ENCODE results near the gene CHI3L2.
"Not testable (repeated sequence)": the region's sequence is repeated elsewhere in the genome, so short reads cannot be mapped to it uniquely, and the experiment has no call there.

The CHI3L2 gene

DNA sequence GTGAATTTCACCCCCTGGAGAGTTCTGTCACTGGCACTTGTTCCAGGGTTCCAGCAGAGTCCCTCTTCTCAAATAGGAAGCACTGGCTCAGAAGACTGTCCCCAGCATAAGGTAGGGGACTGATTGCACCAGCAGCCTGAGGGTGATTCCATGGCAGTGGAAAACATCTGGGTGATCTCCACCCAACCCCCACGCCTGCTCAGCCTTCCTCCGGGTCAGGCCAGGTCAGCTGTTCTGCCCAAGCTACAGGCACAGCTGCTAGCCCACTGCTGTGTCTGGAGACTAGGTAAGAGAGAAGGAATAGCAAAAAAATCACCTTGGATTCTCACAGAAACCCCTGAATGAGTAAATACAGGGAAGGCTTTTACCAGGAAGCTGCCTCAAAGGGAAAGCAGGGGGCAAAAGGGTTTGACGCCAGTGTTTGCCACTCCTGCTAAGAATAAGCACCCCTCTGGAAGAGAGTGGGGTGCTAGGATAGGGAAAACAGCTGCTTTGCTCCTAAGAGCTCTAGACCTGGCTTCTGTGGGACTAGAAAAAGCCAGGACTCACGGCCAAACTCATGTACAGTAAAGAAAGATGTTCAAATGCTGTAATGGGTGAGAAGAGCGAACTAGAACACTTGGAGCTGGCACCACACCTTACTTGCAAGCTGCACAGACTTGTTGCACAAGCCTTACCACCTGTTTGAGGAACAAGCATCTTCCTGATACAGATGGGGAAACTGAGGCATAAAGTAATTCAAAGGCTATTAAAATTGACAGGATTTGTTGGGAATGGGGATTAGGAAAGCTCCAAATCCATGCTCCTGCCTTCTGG, 26.0 kb upstream of the CHI3L2 start:
- no peak for DNase-seq (ENCODE audit: extremely low read depth in 1 of 2, low read depth in 1 of 2)

DNA sequence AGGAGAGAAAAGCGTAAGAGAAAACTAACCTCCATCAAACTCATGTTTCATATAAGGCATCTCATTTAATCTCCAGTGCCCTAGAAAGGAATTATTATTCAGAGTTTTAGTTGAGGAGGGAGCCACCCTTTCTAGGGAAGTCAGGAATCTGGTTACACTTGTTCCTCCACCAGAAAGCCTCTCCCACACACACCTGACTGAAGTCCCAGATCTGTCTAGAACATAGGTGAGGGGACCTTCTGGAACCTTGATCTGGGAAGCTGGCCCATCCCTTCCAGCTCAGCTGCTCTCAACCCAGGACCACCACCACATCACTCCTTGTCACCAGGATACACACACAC, 25.2 kb upstream of the CHI3L2 start:
- no peak for DNase-seq (ENCODE audit: extremely low read depth in 1 of 2, low read depth in 1 of 2)

DNA sequence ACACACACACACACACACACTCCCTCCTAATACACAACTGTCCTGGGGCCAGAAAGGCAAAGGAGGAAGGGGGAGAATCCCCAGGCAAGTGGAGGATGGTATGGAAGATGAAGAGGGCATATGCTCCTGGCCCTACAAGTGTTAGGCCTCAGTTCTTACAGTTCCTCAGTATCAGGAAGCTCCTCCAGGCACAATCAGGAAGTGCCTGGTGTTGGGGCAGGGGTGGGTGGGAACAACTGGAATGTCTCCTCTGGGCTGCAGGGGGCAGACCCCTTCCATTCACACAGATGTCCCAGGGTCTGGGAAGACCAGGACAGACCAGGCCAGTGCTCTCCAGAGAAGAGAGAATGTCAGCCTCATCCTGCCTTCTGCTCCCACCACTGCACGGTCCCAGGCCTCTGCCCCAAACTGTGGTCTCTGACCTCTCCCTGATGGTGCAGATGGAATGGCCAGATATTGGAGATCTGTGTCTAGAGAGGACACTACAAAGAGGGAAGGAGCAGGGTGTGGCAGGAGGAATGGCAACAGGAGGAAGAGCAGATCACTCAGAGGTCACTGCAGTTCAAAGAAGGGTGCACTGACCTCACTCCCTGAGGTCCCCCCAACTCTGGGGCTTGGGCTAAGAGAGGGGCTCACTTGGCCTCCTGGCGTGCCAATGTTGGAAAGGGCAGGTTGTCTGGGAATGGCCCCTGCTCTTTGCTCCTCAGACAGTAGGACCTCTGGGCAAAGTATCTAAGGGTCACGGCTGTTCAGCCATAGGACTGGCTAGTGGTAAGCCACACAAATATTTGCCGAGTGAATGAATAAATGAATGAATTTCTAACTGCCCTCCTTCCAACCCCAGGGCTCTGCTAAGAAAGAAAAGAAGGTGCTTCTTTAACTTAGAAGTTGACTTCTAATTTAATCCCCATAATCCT, 24.5 kb upstream of the CHI3L2 start:
- DNase-seq (ENCODE audit: extremely low read depth in 1 of 2, low read depth in 1 of 2) = no peak

DNA sequence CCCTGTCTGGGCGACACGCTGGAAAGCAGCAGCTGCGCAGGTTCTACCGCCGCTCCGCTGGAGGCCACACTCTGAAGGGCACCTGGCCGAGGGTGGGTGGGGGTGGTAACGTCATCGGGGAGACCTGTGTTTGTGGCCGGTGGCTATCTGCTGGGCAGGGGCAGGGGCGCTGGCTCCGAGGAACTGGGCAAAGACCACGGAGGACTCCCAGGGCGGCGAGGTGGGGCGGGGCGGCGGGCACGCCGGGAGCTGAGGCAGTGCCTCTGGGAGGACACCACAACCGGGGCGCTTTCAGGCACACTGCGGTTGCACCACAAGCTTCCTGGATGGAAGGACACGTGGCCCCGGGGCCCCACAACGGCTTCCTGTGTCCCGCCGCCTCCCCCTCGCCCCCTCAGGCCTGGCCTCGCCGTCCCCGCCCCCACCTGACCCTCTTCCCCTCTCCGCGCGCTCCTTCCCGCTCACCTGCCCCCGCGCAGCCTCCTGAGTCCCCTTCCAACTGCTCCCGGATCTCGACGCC, 23.8 kb upstream of the CHI3L2 start:
- DNase-seq (ENCODE audit: extremely low read depth in 1 of 2, low read depth in 1 of 2) = peak; percentile 78 to 90

DNA sequence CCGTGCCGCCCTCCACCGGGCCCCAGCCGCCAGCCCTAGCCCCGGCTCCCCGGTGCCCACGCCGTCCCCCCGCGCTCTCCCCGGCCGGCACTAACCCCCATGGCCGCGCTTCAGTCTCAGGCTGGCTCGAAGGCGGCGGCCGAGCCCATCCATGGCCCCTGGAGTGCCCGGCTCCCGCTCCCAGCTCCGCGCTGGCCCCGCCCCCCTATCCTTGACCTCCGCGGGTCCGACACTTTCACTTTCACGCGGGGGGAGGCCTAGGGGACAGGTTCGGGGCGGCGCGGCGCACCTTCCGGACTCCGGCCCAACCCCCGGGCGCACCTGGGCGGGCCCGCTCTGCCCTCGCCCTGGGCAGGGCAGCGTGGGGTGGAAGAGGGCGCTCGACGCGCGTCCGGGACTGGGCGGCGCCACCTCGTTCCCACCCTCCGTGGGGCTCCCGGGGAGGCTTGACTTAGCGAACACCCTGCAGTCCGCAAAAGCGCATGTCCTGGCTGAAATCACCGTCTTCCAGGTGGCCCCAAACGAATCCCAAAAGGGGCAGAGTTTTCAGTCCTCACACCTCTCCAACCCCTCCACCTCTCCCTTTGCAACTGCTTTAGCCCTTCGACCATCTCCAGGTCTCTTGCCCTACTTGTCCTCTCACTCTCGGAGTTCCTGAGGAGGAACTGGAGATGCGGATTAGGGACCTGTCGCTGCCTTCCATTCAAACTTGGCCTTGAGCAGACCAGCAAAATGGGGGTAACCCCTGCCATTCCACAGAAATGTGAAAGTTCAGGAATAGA, 23.1 kb upstream of the CHI3L2 start:
- DNase-seq (ENCODE audit: extremely low read depth in 1 of 2, low read depth in 1 of 2) = no peak

DNA sequence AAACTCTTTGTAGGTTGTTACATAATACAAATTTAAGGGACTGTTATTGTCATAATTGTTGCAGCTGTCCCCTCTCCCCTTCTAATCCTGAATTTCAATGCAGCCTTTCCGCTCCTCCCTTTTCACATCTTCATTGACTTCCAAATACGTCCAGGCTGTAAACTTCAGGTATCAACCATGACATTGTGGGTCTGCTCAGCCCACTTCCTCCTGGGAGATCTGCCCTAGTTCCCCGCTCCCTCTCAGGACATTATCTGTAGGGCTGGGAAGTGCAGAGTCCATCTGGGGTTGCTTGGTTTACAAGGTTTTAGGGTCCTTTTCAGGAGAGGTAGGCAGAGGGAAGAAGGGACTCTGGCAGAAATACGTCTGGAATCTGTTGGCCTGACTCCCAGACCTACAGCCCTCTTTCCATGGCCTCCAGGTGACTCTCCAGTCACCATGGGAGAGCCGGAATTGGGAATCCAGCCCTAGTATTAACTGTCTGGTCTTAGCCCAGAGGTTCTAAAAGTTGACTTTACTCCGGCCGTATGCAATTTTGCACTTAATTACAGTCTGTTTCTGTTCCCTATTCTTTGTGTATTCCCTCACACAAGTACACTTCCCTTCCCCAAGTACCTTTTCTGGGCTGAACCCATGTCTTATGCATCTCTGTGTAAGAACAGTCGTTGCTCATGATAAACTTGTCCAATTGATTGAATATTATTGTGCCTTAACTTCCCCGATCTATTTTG, 22.4 kb upstream of the CHI3L2 start:
- DNase-seq (ENCODE audit: extremely low read depth in 1 of 2, low read depth in 1 of 2) = no peak

DNA sequence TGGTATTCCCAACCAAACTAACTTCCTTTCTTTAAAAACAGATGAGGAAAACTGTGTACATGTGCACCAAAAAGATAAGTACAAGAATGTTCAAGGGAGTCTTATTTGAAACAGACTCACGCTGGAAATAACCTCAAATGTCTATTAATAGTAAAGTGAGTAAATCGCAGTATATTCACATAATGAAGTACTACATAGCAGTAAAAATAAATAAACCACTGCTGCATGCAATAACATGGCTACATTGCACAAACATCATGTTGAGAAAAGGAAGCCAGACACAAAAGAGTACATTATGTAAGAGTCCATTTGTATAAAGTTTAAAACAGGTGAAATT, 21.8 kb upstream of the CHI3L2 start:
- no peak for DNase-seq (ENCODE audit: extremely low read depth in 1 of 2, low read depth in 1 of 2)

DNA sequence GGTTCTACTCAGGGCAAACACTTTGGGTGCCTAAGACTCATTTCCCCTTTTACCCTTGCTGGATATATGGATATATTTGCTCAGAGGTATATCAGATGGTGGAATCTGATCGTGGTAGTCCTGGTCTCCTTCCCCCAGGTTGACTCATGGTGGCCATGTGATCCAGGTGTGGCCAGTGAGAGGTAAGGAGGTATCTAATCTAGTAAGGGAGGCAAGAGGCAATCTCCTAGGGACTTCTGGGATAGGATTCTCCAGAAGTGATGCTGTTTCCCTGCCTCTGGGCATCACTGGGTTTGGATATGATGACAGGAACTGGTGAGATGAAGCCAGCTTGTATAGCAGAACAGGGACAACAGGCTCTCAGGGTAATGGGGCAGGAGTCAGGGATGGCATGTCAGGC, 18.6 kb upstream of the CHI3L2 start:
- no peak for DNase-seq (ENCODE audit: extremely low read depth in 1 of 2, low read depth in 1 of 2)

DNA sequence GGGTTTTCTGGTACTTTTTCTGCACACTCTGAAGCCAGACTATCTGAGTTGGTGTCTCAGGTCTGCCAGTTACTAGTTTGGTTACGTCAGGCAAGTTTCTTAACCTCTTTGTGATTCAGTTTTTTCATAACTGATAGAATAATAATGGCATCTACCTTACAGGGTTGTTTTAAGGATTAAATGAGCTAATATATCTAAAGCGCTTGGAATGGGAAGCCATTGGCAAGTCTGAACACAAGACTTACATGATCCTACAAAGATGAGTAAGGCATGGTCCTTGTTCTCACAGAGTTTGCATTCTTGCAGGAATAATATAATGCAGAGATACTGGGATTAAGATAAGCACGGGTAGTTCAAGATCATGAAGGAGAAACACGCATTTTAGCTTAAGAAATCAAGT, 17.9 kb upstream of the CHI3L2 start:
- DNase-seq (ENCODE audit: extremely low read depth in 1 of 2, low read depth in 1 of 2) = no peak

DNA sequence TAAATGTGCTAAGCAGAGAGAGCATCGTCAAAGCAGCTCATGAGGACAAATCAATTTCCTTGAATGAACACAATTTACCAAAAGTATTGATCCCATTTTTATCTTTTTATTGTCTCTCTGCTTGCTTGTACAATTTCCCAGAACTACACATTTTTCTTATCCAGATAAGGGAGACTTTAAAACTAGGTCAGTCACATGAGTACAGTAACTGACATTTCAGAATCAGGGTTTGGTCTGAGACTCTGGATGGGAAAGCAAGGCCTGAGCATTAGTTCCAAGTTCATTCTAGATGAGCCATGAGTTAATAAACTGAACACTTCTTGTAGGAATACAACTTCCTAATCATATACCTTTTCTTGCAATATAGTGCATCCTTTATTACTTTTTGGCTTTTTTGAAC, 15.6 kb upstream of the CHI3L2 start:
- no peak for DNase-seq (ENCODE audit: extremely low read depth in 1 of 2, low read depth in 1 of 2)

DNA sequence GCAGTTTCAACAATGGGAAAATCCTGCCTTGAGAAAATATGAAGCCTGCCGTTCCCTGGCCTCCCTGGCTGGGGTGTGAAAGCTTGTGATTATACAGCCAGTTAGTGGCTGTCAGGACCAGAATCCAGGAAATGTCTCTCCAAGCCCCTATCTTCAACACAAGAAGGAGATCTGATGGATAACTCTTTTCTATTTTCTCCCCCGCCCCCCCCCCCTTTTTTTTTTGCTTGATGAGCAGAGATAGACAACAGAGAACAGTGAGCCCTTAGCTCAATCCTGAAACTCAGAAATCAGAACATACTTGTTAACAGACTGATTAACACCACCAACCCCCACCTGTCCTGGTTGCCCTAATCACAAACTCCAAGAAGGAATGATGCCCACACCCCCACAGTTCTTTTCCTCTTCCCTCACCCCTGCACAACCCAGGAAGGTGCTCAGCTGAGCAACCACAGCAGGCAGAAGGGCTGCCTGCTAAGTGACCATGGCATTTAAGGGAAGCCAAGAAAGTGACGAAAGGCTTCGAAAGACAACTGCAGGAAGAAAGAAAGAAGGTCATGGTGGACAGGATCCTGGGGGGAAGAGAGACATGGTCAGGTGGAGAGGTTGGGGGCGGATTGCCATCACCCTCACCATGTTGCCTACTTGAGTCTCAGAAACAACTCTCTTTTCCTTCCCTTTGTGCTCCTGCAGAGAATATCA, 14.7 kb upstream of the CHI3L2 start:
- DNase-seq (ENCODE audit: extremely low read depth in 1 of 2, low read depth in 1 of 2) = no peak

DNA sequence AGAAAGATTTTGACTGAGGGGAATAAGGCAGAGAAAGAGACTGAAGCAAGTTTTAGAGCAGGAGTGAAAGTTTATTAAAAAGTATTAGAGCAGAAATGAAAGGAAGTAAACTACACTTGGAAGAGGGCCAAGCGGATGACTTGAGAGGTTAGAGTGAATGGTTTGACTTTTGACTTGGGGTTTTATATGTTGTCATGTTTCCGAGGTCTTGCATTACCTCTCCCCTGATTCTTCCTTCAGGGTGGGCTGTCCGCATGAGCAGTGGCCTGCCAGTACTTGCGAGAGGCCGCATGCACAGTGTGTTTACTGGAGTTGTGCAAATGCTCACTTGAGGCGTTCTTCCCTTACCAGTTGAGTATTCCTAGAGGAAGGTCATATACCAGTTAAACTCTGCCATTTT, 14.1 kb upstream of the CHI3L2 start:
- DNase-seq (ENCODE audit: extremely low read depth in 1 of 2, low read depth in 1 of 2) = no peak

DNA sequence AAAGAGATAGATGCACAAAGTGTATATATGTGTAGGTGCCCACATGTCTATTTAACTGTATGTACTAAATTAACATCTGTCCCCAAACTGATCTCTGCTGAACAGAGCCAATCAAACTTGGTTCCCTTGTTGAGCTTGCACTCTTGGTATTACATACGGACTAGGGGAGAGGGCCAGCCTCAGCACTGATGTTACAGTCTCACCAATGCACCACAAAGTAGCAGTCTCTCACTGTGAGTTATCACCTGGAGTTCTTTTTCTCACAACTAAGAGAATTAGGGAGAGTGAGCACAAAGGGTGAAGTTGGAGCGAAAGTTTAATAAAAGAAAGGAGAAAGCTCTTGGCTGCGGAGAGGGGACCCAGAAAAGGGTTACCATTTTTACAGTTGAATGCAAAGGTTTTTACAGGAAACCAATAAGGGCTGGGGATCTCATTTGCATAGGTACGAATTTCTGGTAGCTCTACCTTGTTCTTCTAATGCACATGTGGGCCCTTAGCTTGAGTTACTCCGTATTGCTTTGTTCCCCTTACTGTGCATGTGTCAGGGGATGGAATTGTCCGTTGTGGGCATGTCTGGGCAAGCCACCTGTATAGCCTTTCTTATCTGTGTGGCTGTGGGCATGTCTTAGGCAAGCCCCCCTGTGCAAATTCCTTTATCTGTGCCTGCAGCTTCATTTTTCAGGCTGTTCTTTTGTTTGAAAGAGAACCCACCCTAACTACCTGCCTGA, 13.3 kb upstream of the CHI3L2 start:
- no peak for DNase-seq (ENCODE audit: extremely low read depth in 1 of 2, low read depth in 1 of 2)

DNA sequence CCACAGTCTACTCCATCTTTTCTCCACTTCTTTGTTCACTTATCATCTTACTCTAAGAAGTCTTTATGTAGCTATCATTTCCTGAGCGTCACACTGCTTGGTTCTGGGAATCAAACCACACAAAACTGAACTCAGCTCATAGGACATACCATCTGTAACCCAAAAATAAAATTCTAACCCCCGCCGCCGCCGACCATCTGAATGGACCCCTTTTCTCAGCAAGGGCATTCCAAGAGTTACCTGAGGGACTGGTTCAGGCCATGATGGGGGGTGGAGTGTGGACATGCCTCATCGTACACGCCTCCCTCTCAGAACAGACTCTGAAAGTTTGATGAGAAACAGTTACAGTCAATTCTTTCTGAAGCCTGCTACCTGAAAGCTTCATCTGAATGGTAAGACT, 12.6 kb upstream of the CHI3L2 start:
- DNase-seq (ENCODE audit: extremely low read depth in 1 of 2, low read depth in 1 of 2) = peak in 1 of 2 donors; percentile 57

DNA sequence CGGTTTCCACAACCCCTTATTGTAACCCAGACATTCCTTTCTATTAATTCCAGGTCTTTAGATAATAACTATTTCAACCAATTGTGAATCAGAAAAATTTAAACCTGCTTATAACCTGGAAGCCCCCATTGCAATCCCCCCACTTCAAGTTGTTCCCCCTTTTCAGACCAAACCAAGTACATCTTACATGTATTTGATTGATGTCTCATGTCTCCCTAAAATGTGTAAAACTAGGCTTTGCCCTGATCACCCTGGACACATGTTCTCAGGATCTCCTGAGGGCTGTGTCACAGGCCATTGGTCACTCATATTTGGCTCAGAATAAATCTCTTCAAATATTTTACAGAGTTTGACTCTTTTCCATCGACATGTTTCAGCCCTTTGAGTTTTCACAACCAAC, 12.2 kb upstream of the CHI3L2 start:
- DNase-seq (ENCODE audit: extremely low read depth in 1 of 2, low read depth in 1 of 2) = not testable (repeated sequence)

DNA sequence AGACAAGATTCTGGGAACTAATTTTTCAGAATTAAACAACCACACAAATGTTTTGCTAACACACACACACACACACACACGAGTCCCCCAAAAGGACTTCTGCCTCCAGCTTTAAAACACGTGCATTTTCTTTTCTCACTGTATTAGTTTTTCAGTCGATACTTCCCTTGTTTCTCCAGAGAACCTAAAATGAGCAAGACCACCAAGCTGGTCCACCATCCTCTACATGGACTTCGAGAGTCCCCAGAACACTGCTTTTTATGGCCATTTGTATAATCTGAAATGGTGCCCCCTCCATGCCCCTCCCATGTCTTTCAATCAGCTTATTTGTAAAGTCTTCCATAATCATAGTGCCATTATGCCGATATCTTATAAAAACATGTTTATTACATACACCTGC, 10.8 kb upstream of the CHI3L2 start:
- DNase-seq (ENCODE audit: extremely low read depth in 1 of 2, low read depth in 1 of 2) = no peak

DNA sequence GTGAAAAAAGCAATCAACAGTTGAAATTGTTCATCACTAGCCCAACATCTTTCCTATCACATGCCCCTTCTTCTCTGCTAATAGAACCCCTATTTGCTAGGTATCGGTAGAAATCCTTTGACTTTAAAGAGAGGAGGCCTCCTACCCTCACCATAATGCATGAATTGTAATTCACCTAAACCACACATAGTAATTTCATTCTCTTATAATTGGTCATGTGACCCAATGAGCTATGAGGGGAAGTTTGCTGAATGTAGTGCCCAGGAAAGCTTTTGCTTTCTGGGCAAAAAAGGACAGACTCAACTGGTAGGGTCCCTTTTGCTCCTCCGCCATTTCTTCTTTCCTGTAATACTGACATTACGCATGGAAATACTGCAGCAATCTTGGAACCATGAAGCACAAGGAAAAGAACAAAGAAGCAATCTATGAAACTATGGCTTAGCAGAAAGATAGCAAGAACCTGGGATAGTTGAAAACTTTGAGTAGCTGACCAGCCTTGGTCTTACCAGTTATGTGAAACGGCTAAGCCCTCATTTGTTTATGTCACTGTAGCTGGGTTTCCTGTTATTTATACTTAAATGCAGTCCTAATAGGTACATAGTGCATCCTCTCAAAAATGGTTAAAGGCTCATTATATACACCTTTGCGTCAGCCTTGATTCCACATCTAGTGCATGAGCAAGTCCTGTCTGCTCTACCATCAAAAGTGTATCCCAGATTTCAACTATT, 10.2 kb upstream of the CHI3L2 start:
- no peak for DNase-seq (ENCODE audit: extremely low read depth in 1 of 2, low read depth in 1 of 2)

DNA sequence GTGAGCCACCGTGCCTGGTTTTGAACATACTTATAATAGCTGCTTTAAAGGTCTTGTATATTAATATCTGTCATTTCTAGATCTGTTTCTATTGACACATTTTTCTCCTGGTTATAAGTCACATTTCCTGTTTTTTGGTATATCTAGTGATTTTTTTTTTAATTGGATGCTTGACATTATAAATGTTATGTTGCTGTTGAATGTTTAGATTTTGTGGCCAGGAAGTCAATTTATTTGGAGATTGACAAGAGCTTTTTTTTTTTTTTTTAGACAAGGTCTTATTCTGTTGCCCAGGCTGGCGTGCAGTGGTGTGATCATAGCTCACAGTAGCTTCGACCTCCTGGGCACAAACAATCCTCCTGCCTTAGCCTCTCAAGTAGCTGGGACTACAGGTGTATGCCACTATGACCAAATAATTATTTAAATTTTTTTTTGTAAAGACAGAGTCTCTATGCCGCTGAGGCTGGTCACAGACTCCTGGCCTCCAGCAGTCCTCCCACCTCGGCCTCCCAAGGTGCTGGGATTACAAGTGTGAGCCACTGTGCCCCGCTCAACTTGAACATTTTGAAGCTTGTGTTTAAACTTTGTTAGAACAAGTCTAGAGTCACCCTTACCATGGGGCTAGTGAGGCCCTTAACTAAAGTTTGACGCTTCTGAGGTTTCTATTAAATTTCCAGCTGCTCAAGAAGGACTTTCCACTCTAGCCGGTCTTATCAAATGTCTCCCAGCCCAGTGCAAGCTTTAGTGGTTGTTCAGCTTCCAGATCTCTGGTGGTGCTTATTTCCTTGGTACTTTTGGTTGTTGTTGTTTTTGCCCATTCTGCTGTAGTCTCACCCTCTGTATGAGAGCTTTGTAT, 8.6 kb upstream of the CHI3L2 start:
- no peak for DNase-seq (ENCODE audit: extremely low read depth in 1 of 2, low read depth in 1 of 2)
